Measurements from ENCODE around the gene UXS1.

Gene UXS1

GRCh38 chr2:106059416-106060065 lies 134.6 kb downstream of the UXS1 start:
- H3K27ac ChIP-seq: no peak overlapping the region
- TF ChIP-seq CTCF (conservative IDR thresholded peaks at IDR 0.05) (no peak), ZFX (IDR thresholded peaks at IDR 0.05) (no peak)

GRCh38 chr2:106058469-106059137 lies 135.5 kb downstream of the UXS1 start:
- no peak overlapping the region for H3K27ac ChIP-seq
- TF ChIP-seq CTCF (conservative IDR thresholded peaks at IDR 0.05): no peak
- TF ChIP-seq ZFX (IDR thresholded peaks at IDR 0.05): no peak

- H3K27ac ChIP-seq: no peak overlapping the region
- TF ChIP-seq ZFX (IDR thresholded peaks at IDR 0.05) (no peak), CTCF (conservative IDR thresholded peaks at IDR 0.05) (no peak)
Measured at GRCh38 chr2:106057206-106057605, 136.9 kb downstream of the UXS1 start.

- TF ChIP-seq ZFX (IDR thresholded peaks at IDR 0.05) (no peak), CTCF (conservative IDR thresholded peaks at IDR 0.05) (no peak)
- no peak overlapping the region for H3K27ac ChIP-seq
Measured at GRCh38 chr2:106054880-106055655, 139.0 kb downstream of the UXS1 start.

GRCh38 chr2:106054321-106054720 lies 139.8 kb downstream of the UXS1 start:
- no peak for TF ChIP-seq CTCF (conservative IDR thresholded peaks at IDR 0.05)
- TF ChIP-seq ZFX (IDR thresholded peaks at IDR 0.05): no peak
- H3K27ac ChIP-seq: no peak overlapping the region

GRCh38 chr2:106053581-106053980 lies 140.5 kb downstream of the UXS1 start:
- TF ChIP-seq CTCF (conservative IDR thresholded peaks at IDR 0.05) (no peak), ZFX (IDR thresholded peaks at IDR 0.05) (no peak)

GRCh38 chr2:106053116-106053515 lies 141.0 kb downstream of the UXS1 start:
- no peak for TF ChIP-seq ZFX (IDR thresholded peaks at IDR 0.05)
- no peak for TF ChIP-seq CTCF (conservative IDR thresholded peaks at IDR 0.05)
- H3K27ac ChIP-seq: no peak overlapping the region

More at GRCh38 chr2:106053581-106053980, 140.5 kb downstream of the UXS1 start:
- H3K27ac ChIP-seq: no peak overlapping the region

All from C4-2B (cell line).